Measurements from ENCODE around the gene CCDC171. TPM values are rescaled to one million over a fixed set of nuclear protein-coding genes. Genes with fewer than 3 reads are reported as not detected.

CCDC171 gene
- total and polyA plus RNA-seq, 2 of the 13 experiments (the other 11 are each of a cell fraction or from before 2014, with no cell fraction given): 0.95 to 2.5 TPM

DNA sequence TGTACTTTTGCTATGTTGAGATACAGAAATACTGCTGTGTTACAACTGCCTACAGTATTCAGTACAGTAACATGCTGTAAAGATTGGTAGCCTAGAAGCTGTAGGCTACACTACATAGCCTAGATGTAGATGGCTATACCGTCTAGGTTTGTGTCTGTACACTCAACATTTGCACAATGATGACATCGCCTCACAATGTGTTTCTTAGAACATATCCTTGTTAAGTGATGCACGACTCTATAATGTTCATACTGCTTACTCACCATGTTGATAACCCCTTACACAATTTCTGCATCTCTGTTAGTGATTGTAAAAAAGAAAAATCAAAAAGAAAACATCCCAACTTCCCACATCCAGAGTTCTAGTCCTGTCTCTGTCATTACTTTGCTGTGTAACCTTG is 450.0 kb downstream of the CCDC171 start:
- 22% methylated on average over 3 of the region's 3 CpGs for WGBS (ENCODE audit: low lambda C conversion rate)
- Histone ChIP-seq H3K4me2 (ENCODE audit: low read depth, low read length) (no peak overlapping the region), H2AFZ (ENCODE audit: low read length) (no peak overlapping the region), H3K36me3 (replicated peaks in 1 of 2; ENCODE audit: control insufficient read depth in 1 of 2, insufficient read depth in 2 of 2, low read length in 2 of 2) (no peaks in the 10 kb centered on the region), H3K27ac (ENCODE audit: extremely low read length, insufficient read depth, low read length) (no peak overlapping the region), H3K4me3 (replicated peaks in 1 of 3; ENCODE audit: insufficient read depth in 1 of 3, low read depth in 2 of 3, low read length in 3 of 3) (no peak overlapping the region), H3K79me2 (ENCODE audit: insufficient read depth, low read length) (no peaks in the 10 kb centered on the region), H4K20me1 (ENCODE audit: insufficient read depth, low read length) (no peaks in the 10 kb centered on the region), H3K27me3 (ENCODE audit: control insufficient read depth in 1 of 2, insufficient read depth in 2 of 2, low read length in 2 of 2) (no peaks in the 10 kb centered on the region), H3K9me3 (ENCODE audit: low read length) (no peaks in the 10 kb centered on the region), H3K4me1 (ENCODE audit: insufficient read depth, low read length) (no peaks in the 10 kb centered on the region), H3K9ac (ENCODE audit: insufficient read depth, low read depth, low read length) (no peak overlapping the region)
- in situ Hi-C loops (cut with HindIII; ENCODE audit: extremely low pct_ligation_motif_present, low pct_unique_long_range_greater_than_20kb): no loop called here
- ATAC-seq (no peak), FAIRE-seq (no peak), DNase-seq (ENCODE audit: low spot score) (no peak)
- no TSS peak for BruUV-seq (replicated peaks)
- TF ChIP-seq KDM3A (CRISPR knock-in tag; IDR thresholded peaks at IDR 0.05; ENCODE audit: low read depth) (no peak), ZNF292 (CRISPR knock-in tag; IDR thresholded peaks at IDR 0.05; ENCODE audit: borderline replicate concordance, low read depth) (no peak), GLI4 (CRISPR knock-in tag; IDR thresholded peaks at IDR 0.05; ENCODE audit: borderline replicate concordance) (no peak), RFX5 (IDR thresholded peaks at IDR 0.05; ENCODE audit: low read depth, low read length) (no peak), ZNF30 (CRISPR knock-in tag; IDR thresholded peaks at IDR 0.05) (no peak), IKZF1 (IDR thresholded peaks at IDR 0.05) (no peak), ZNF75D (CRISPR knock-in tag; IDR thresholded peaks at IDR 0.05; ENCODE audit: borderline replicate concordance) (no peak), FOXA3 (CRISPR knock-in tag; IDR thresholded peaks at IDR 0.05) (no peak), TBP (CRISPR knock-in tag; IDR thresholded peaks at IDR 0.05) (no peak), ZNF766 (CRISPR knock-in tag; IDR thresholded peaks at IDR 0.05; ENCODE audit: borderline replicate concordance) (no peak), HOXD1 (CRISPR knock-in tag; IDR thresholded peaks at IDR 0.05) (no peak), KMT2A (CRISPR knock-in tag; IDR thresholded peaks at IDR 0.05) (no peak), ZNF558 (CRISPR knock-in tag; IDR thresholded peaks at IDR 0.05; ENCODE audit: borderline replicate concordance) (no peak)
- TF ChIP-seq, protein P1, sequence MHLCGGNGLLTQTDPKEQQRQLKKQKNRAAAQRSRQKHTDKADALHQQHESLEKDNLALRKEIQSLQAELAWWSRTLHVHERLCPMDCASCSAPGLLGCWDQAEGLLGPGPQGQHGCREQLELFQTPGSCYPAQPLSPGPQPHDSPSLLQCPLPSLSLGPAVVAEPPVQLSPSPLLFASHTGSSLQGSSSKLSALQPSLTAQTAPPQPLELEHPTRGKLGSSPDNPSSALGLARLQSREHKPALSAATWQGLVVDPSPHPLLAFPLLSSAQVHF (CRISPR knock-in tag; IDR thresholded peaks at IDR 0.05): no peak
- CTCF ChIA-PET (ENCODE audit: low intra/inter-chr PET ratio, low total read pairs): no interaction called here
- intact Hi-C loops (cut with micrococcal nuclease; ENCODE audit: unreplicated experiment): no loop called here
- POLR2A ChIA-PET: no interaction called here

Measured in HepG2 (cell line).